ENCODE data around the gene TAS2R31. TPM values are rescaled to one million over a fixed set of nuclear protein-coding genes. Genes with fewer than 3 reads are reported as not detected.
"Not testable (repeated sequence)": the region's sequence is repeated elsewhere in the genome, so short reads cannot be mapped to it uniquely, and the experiment has no call there.

Gene TAS2R31
- total RNA-seq, 4 donors from 2014 or later = 0.55 to 8.3 (median 3.5) TPM; not detected in 1

GRCh38 chr12:11069854-11070365, 38.7 kb upstream of the TAS2R31 start:
- TF ChIP-seq, protein P1, sequence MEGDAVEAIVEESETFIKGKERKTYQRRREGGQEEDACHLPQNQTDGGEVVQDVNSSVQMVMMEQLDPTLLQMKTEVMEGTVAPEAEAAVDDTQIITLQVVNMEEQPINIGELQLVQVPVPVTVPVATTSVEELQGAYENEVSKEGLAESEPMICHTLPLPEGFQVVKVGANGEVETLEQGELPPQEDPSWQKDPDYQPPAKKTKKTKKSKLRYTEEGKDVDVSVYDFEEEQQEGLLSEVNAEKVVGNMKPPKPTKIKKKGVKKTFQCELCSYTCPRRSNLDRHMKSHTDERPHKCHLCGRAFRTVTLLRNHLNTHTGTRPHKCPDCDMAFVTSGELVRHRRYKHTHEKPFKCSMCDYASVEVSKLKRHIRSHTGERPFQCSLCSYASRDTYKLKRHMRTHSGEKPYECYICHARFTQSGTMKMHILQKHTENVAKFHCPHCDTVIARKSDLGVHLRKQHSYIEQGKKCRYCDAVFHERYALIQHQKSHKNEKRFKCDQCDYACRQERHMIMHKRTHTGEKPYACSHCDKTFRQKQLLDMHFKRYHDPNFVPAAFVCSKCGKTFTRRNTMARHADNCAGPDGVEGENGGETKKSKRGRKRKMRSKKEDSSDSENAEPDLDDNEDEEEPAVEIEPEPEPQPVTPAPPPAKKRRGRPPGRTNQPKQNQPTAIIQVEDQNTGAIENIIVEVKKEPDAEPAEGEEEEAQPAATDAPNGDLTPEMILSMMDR (IDR thresholded peaks at IDR 0.05) = no peak
- TF ChIP-seq EP300 (IDR thresholded peaks at IDR 0.05) (no peak), POLR2A (IDR thresholded peaks at IDR 0.05) (no peak), POLR2AphosphoS5 (IDR thresholded peaks at IDR 0.05) (no peak)
- Histone ChIP-seq H3K27ac (no peak overlapping the region), H3K27me3 (no peaks in the 10 kb centered on the region), H3K4me1 (no peaks in the 10 kb centered on the region), H3K4me3 (no peak overlapping the region), H3K9me3 (no peaks in the 10 kb centered on the region), H3K36me3 (no peaks in the 10 kb centered on the region)
- whole genome bisulfite sequencing = 84% methylated on average over 5 of the region's 5 CpGs
- no peak for DNase-seq (ENCODE audit: low spot score in 2 of 2)

DNA sequence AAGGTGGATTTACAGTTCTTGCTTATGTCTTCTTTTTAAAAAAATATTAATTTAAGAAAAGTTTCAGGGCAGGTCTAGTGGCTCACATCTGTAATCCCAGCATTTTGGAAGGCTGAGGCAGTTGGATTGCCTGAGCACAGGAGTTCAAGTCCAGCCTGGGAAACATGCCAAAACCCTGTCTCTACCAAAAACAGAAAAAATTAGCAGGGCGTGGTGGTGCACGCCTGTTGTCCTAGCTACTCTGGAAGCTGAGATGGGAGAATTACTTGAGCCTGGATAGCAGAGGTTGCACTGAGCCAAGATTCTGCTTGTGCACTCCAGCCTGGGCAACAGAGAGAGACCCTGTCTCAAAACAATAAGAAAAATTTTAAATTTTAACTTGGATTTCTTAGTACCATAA, 36.3 kb upstream of the TAS2R31 start:
- no peak for TF ChIP-seq POLR2A (IDR thresholded peaks at IDR 0.05)
- DNase-seq (ENCODE audit: low spot score in 2 of 2) = no peak
- no peaks in the 10 kb centered on the region for H3K9me3 ChIP-seq

GRCh38 chr12:11062194-11062593, 31.0 kb upstream of the TAS2R31 start, which contains the start of gene TAS2R46:
Gene TAS2R46, minus strand, starts transcription at chr12:11062294. Its CDS starts 0 bp downstream, at chr12:11062294.
- H3K4me1 ChIP-seq = not testable (repeated sequence)

More for the DNA sequence above, 36.3 kb upstream of the TAS2R31 start:
- Histone ChIP-seq H3K4me1 (no peaks in the 10 kb centered on the region), H3K27ac (no peak overlapping the region), H3K4me3 (no peak overlapping the region), H3K27me3 (no peaks in the 10 kb centered on the region), H3K36me3 (no peaks in the 10 kb centered on the region)
- 32% methylated on average over 2 of the region's 2 CpGs for WGBS

DNA sequence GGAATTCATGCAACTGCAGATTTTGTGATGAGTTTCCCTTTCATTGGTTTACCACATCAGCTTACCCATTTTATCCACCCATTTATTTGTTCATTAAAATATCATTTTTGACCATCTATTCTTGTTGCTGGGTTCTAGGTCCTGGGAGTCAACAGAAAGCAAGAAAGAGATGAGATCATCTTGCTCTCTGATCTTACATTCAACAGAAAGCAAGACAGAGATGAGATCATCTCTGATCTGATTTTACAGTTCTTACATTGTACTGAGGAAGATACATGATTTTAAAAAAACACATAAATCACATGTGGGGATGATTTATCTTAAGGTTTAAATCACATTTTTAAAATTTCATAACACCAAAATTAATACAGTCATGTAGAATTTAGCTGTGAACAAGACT, 28.6 kb upstream of the TAS2R31 start:
- Histone ChIP-seq H3K27ac (no peak overlapping the region), H3K4me3 (no peak overlapping the region), H3K36me3 (no peaks in the 10 kb centered on the region), H3K9me3 (no peaks in the 10 kb centered on the region), H3K4me1 (no peaks in the 10 kb centered on the region), H3K27me3 (no peaks in the 10 kb centered on the region)
- no peak for DNase-seq (ENCODE audit: low spot score in 2 of 2)
- TF ChIP-seq EP300 (IDR thresholded peaks at IDR 0.05) = no peak
- TF ChIP-seq POLR2AphosphoS5 (IDR thresholded peaks at IDR 0.05) = no peak
- no peak for TF ChIP-seq POLR2A (IDR thresholded peaks at IDR 0.05)
- TF ChIP-seq, protein P1 (IDR thresholded peaks at IDR 0.05) = no peak

More at GRCh38 chr12:11062194-11062593, 31.0 kb upstream of the TAS2R31 start, which contains the start of gene TAS2R46:
- not testable (repeated sequence) for H3K27ac ChIP-seq; H3K9me3 ChIP-seq; H3K27me3 ChIP-seq; H3K4me3 ChIP-seq; H3K36me3 ChIP-seq; DNase-seq (ENCODE audit: low spot score in 2 of 2)
- WGBS = 88% methylated on average over 1 of the region's 1 CpG

DNA sequence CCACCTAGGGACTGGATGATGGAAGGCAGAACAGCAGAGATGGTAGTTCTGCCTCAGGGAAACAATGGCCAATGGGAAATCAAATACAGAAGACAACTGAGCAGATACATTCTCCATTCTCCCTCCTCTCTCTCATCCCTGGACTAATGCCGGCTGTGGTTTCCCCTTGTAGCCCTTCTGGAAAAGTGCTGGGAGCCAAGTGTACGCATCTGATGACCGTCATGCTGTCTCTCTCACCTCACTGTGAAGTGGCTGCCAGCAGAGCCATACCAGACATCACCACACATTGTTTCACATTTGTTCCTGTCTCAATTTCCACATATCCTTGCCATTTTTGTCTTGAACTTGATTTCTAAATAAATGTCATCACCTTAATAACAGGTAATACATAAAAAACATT, 27.8 kb upstream of the TAS2R31 start:
- DNase-seq (ENCODE audit: low spot score in 2 of 2) = no peak
- TF ChIP-seq POLR2A (IDR thresholded peaks at IDR 0.05) = no peak
- TF ChIP-seq, protein P1 (IDR thresholded peaks at IDR 0.05) = no peak
- TF ChIP-seq POLR2AphosphoS5 (IDR thresholded peaks at IDR 0.05) = no peak
- Histone ChIP-seq H3K4me1 (no peaks in the 10 kb centered on the region), H3K27me3 (no peaks in the 10 kb centered on the region), H3K36me3 (no peaks in the 10 kb centered on the region), H3K27ac (no peak overlapping the region), H3K4me3 (no peak overlapping the region), H3K9me3 (no peaks in the 10 kb centered on the region)
- WGBS = 97% methylated on average over 3 of the region's 3 CpGs

DNA sequence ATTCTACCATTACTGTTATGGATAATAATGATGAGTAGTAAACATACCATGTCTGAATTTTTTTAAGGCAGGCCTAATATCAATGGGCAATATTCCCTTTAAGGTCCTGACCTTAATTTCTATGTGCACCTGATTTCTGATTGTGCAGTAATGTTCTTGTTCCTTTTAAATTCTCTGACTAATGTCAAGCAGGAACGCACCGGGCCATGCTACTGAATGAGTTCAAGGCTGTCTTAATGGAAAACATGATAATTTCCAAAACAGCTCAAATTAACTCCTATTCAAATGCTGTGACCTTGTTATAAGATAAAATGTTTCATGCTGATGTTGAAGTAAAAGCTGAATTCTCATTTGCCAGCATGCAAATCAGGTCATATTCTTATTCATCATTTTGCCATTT, 24.1 kb upstream of the TAS2R31 start:
- H3K4me3 ChIP-seq = no peak overlapping the region
- no peaks in the 10 kb centered on the region for H3K27me3 ChIP-seq
- TF ChIP-seq EP300 (IDR thresholded peaks at IDR 0.05) = no peak
- TF ChIP-seq POLR2AphosphoS5 (IDR thresholded peaks at IDR 0.05) = no peak
- TF ChIP-seq POLR2A (IDR thresholded peaks at IDR 0.05) = no peak
- TF ChIP-seq, protein P1 (IDR thresholded peaks at IDR 0.05) = no peak
- WGBS = 98% methylated on average over 2 of the region's 2 CpGs
- peaks cover 8% of the 10 kb centered on the region for H3K9me3 ChIP-seq
- H3K27ac ChIP-seq = no peak overlapping the region
- H3K4me1 ChIP-seq = no peaks in the 10 kb centered on the region
- no peaks in the 10 kb centered on the region for H3K36me3 ChIP-seq
- no peak for DNase-seq (ENCODE audit: low spot score in 2 of 2)

DNA sequence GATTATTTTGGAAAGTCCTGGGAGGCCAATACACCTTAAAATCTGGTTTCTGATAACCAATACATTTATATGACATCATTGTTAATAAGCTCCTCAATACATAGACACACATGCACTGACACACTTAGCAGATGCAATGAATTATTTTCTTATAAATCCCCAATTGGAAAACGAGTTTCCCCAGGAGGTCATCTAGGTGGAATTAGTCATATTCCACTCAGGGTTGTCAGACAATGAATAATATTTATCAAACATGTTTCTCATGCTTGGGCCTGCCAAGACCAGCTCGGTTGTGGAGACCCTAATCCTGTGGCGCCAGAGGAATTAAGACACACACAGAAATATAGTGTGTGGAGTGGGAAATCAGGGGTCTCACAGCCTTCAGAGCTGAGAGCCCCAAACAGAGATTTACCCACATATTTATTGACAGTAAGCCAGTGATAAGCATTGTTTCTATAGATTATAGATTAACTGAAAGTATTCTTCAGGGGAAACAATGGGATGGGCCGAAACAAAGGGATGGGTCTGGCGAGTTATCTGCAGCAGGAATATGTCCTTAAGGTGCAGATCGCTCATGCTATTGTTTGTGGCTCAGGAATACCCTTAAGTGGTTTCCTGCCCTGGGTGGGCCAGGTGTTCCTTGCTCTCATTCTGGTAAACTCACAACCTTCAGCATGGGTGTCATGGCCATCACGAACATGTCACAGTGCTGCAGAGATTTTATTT, 18.8 kb upstream of the TAS2R31 start:
- H3K27ac ChIP-seq; DNase-seq (ENCODE audit: low spot score in 2 of 2); H3K4me1 ChIP-seq; H3K27me3 ChIP-seq; H3K4me3 ChIP-seq: not testable (repeated sequence)
- 91% methylated on average over 7 of the region's 7 CpGs for WGBS
- H3K36me3 ChIP-seq = peaks cover 11% of the 10 kb centered on the region
- H3K9me3 ChIP-seq = peaks cover 12% of the 10 kb centered on the region

DNA sequence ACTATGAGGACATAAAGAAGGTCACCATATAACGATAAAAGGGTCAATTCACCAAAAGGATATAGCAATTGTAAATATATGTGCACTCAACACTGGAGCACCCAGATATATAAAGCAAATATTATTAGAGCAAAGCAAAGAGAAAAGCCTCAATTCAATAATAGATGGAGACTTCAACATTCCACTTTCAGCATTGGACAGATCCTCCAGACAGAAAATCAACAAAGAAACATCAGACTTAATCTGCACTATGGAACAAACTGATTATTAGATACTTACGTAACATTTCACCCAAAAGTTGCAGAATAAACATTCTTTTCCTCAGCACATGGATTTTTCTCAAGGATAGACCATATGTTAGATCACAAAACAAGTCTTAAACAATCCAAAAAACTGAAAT, 10.2 kb upstream of the TAS2R31 start:
- not testable (repeated sequence) for H3K27ac ChIP-seq; H3K27me3 ChIP-seq; H3K4me1 ChIP-seq; H3K4me3 ChIP-seq; H3K36me3 ChIP-seq; H3K9me3 ChIP-seq; DNase-seq (ENCODE audit: low spot score in 2 of 2)
- WGBS = 96% methylated on average over 2 of the region's 2 CpGs
